Smooth muscle cell (in vitro differentiated cells): ENCODE results near the gene CMYA5. TPM values are rescaled to one million over a fixed set of nuclear protein-coding genes. Genes with fewer than 3 reads are reported as not detected.
A peak's percentile ranks its signal among the peaks of the same experiment; 100 is the strongest.

Source experiments
- DNase-seq: peaks from one replicate; lab custom pipeline; 2025; ENCODE audit not compliant: unreplicated experiment; lab: John Stamatoyannopoulos, UW
- H2AFZ ChIP-seq: fragments of 200-600 bp; sonication (generic); 2 replicates; pipeline ENCODE4 v1.6.0; 2016; ENCODE audit warnings: antibody characterized with exemption, low read depth, mild to moderate bottlenecking
- H3F3A ChIP-seq: fragments of 200-600 bp; sonication (generic); 2 replicates; pipeline ENCODE4 v1.6.0; 2017; ENCODE audit warnings: antibody characterized with exemption, low read depth
- H3K27ac ChIP-seq: fragments of 200-600 bp; sonication (generic); 2 replicates; pipeline ENCODE4 v1.5.1; 2016; ENCODE audit warnings: low read depth, mild to moderate bottlenecking
- H3K27me3 ChIP-seq: fragments of 200-600 bp; sonication (generic); 2 replicates; pipeline ENCODE4 v1.6.1; 2016; ENCODE audit warnings: low read depth, mild to moderate bottlenecking
- H3K36me3 ChIP-seq: fragments of 200-600 bp; sonication (generic); 2 replicates; pipeline ENCODE4 v1.5.1; 2016; ENCODE audit warnings: low read depth
- H3K4me1 ChIP-seq: fragments of 200-600 bp; sonication (generic); 2 replicates; pipeline ENCODE4 v1.5.1; 2016; ENCODE audit warnings: low read depth
- H3K4me2 ChIP-seq: fragments of 200-600 bp; sonication (generic); 2 replicates; pipeline ENCODE4 v1.6.0; 2016; ENCODE audit warnings: mild to moderate bottlenecking
- H3K4me3 ChIP-seq: fragments of 200-600 bp; sonication (generic); 2 replicates; pipeline ENCODE4 v1.5.1; 2016; ENCODE audit warnings: mild to moderate bottlenecking
- H3K79me2 ChIP-seq: fragments of 200-600 bp; sonication (generic); 2 replicates; pipeline ENCODE4 v1.6.0; 2016; ENCODE audit warnings: low read depth, mild to moderate bottlenecking
- H3K9ac ChIP-seq: fragments of 200-600 bp; sonication (generic); 2 replicates; pipeline ENCODE4 v1.6.0; 2016; ENCODE audit warnings: low read depth
- H3K9me3 ChIP-seq: fragments of 200-600 bp; sonication (generic); replicated peaks from 2 replicates; pipeline ENCODE4 v1.5.1; 2016; ENCODE audit warnings: low read depth
- H4K20me1 ChIP-seq: fragments of 200-600 bp; sonication (generic); 2 replicates; pipeline ENCODE4 v1.6.0; 2016; ENCODE audit warnings: low read depth
- CTCF ChIP-seq: fragments of 200-600 bp; sonication (generic); IDR thresholded peaks from 2 replicates; pipeline ENCODE4 v1.5.1; 2017; ENCODE audit warnings: borderline replicate concordance, mild to moderate bottlenecking, antibody characterized with exemption; ENCODE audit not compliant: insufficient read depth, poor library complexity, severe bottlenecking
- WGBS: methylation state at CpG from one replicate; pipeline ENCODE4 v1.1.7; 2016; ENCODE audit warnings: low lambda C conversion rate; 5-methylcytosine and 5-hydroxymethylcytosine counted together
- polyA plus RNA-seq: library from polyadenylated mRNA; unstranded; fragments of >200 nt; fragmentation: Nextera tagmentation; extraction: Ambion mirVana; gene quantifications from 2 replicates; pipeline ENCODE4 v1.2.1, GENCODE V29; 2016
- total RNA-seq: library from RNA; depleted of rRNA; stranded (reverse); fragments of >200 nt; gene quantifications from 2 replicates; pipeline ENCODE4 v1.2.3, GENCODE V29; 2014

The CMYA5 gene
- total RNA-seq (1.9 and 2.4 TPM in 2 replicates), polyA plus RNA-seq (0.31 and 1.1 TPM in 2 replicates)

- Histone ChIP-seq H3K79me2 (no peaks in the 10 kb centered on the region), H3K4me3 (peak within 1 kb of the TSS; percentile 60), H4K20me1 (no peaks in the 10 kb centered on the region), H3F3A (peaks cover 5% of the 10 kb centered on the region), H3K27me3 (no peaks in the 10 kb centered on the region), H2AFZ (peak within 1 kb of the TSS; percentile 39), H3K36me3 (peaks cover 6% of the 10 kb centered on the region), H3K9ac (peak within 1 kb of the TSS; percentile 45), H3K9me3 (no peaks in the 10 kb centered on the region), H3K4me1 (peaks cover 6% of the 10 kb centered on the region), H3K4me2 (peak within 1 kb of the TSS; percentile 93), H3K27ac (no peak within 1 kb of the TSS)
- 8% methylated on average over 73 of the region's 74 CpGs for WGBS
- no peak for TF ChIP-seq CTCF
- DNase-seq, result no peak
These were observed at the start of gene CMYA5 for GRCh38 chr5:79689541-79690466. Gene CMYA5, plus strand, starts transcription at chr5:79689836. Its CDS starts 72 bp downstream, at chr5:79689908.

- Histone ChIP-seq H4K20me1 (peaks cover 53% of the 10 kb centered on the region), H3K9ac (no peak overlapping the region), H3K9me3 (no peaks in the 10 kb centered on the region), H3F3A (no peaks in the 10 kb centered on the region), H3K79me2 (peaks cover 25% of the 10 kb centered on the region), H3K4me1 (no peaks in the 10 kb centered on the region), H2AFZ (no peak overlapping the region), H3K4me2 (no peak overlapping the region), H3K27ac (no peak overlapping the region), H3K27me3 (no peaks in the 10 kb centered on the region), H3K36me3 (peaks cover 11% of the 10 kb centered on the region), H3K4me3 (no peak overlapping the region)
- WGBS, result 79% methylated on average over 4 of the region's 4 CpGs
- no peak for DNase-seq
- TF ChIP-seq CTCF, result no peak
These were observed 49.0 kb upstream of the CMYA5 start for GRCh38 chr5:79640571-79641055.

GRCh38 chr5:79641414-79641813 is 48.2 kb upstream of the CMYA5 start:
- no peaks in the 10 kb centered on the region for H3F3A ChIP-seq
- H2AFZ ChIP-seq, result no peak overlapping the region
- TF ChIP-seq CTCF, result no peak
- no peak overlapping the region for H3K9ac ChIP-seq
- no peak overlapping the region for H3K4me3 ChIP-seq
- peak overlapping the region; percentile 8 for H3K27ac ChIP-seq
- no peaks in the 10 kb centered on the region for H3K27me3 ChIP-seq
- DNase-seq, result no peak
- no peak overlapping the region for H3K4me2 ChIP-seq
- peaks cover 22% of the 10 kb centered on the region for H3K79me2 ChIP-seq
- H3K4me1 ChIP-seq, result no peaks in the 10 kb centered on the region
- WGBS, result 96% methylated on average over 1 of the region's 1 CpG
- peaks cover 14% of the 10 kb centered on the region for H3K36me3 ChIP-seq
- no peaks in the 10 kb centered on the region for H3K9me3 ChIP-seq
- peaks cover 50% of the 10 kb centered on the region for H4K20me1 ChIP-seq
